ENCODE measurements around the gene SH2B3. TPM values are rescaled to one million over a fixed set of nuclear protein-coding genes. Genes with fewer than 3 reads are reported as not detected.

The SH2B3 gene
- total and polyA plus RNA-seq, 2 experiments from 2014 or later = 8.1 to 59.3 TPM

GRCh38 chr12:111488271-111488670, 82.5 kb downstream of the SH2B3 start (continued):
- TF ChIP-seq ZNF462 (CRISPR knock-in tag; IDR thresholded peaks at IDR 0.05) (no peak), REST (IDR thresholded peaks at IDR 0.05; ENCODE audit: unreplicated experiment) (no peak), EZH2 (IDR thresholded peaks at IDR 0.05; ENCODE audit: low read depth, unreplicated experiment) (no peak), ZNF114 (CRISPR knock-in tag; IDR thresholded peaks at IDR 0.05) (no peak)

- no peak overlapping the region for H3K27ac Mint-ChIP-seq
- Histone ChIP-seq H3F3A (replicated peaks; ENCODE audit: low read depth) (no peaks in the 10 kb centered on the region), H3K27ac (ENCODE audit: low read depth) (no peak overlapping the region), H3K4me1 (ENCODE audit: insufficient read depth) (no peaks in the 10 kb centered on the region), H3K4me3 (no peak overlapping the region), H2AFZ (no peak overlapping the region), H3K27me3 (ENCODE audit: insufficient read depth) (no peaks in the 10 kb centered on the region), H4K20me1 (replicated peaks; ENCODE audit: insufficient read depth) (0 out of 2 replicates have a peak, but pooled peaks cover 2% of the 10 kb centered on the region), H3K36me3 (ENCODE audit: insufficient read depth) (peaks cover 35% of the 10 kb centered on the region), H3K9me2 (ENCODE audit: insufficient read depth) (no peaks in the 10 kb centered on the region), H3K4me2 (no peak overlapping the region), H3K79me2 (replicated peaks; ENCODE audit: insufficient read depth) (no peaks in the 10 kb centered on the region)
- no peak overlapping the region for H3K4me3 Mint-ChIP-seq
- DNase-seq (ENCODE audit: low spot score) (no peak), ATAC-seq (no peak)
- H3K27me3 Mint-ChIP-seq (ENCODE audit: insufficient read depth, low read depth, poor library complexity) = no peaks in the 10 kb centered on the region
- H3K9me3 Mint-ChIP-seq = no peaks in the 10 kb centered on the region
- peaks cover 55% of the 10 kb centered on the region for H3K36me3 Mint-ChIP-seq (ENCODE audit: low read depth)
- no peaks in the 10 kb centered on the region for H3K4me1 Mint-ChIP-seq
- TF ChIP-seq ZNF462 (CRISPR knock-in tag; IDR thresholded peaks at IDR 0.05) (no peak), ZNF331 (CRISPR knock-in tag; IDR thresholded peaks at IDR 0.05; ENCODE audit: low read depth) (no peak)
These were observed 83.1 kb downstream of the SH2B3 start for GRCh38 chr12:111488798-111489197.

Measured in GM23338 (cell line).